GM18499 (cell line): ENCODE data around the gene KAZN.
"Not testable (repeated sequence)": the region's sequence is repeated elsewhere in the genome, so short reads cannot be mapped to it uniquely, and the experiment has no call there.

Experiments used
- ATAC-seq: cut with Tn5 transposase; IDR thresholded peaks from one replicate; pipeline ENCODE4 v1.9.1; 2021; ENCODE audit warnings: moderate number of reproducible peaks; ENCODE audit not compliant: insufficient read depth, unreplicated experiment

Gene KAZN

GRCh38 chr1:14957375-14958098, 359.1 kb downstream of the KAZN start:
- no peak for ATAC-seq

DNA sequence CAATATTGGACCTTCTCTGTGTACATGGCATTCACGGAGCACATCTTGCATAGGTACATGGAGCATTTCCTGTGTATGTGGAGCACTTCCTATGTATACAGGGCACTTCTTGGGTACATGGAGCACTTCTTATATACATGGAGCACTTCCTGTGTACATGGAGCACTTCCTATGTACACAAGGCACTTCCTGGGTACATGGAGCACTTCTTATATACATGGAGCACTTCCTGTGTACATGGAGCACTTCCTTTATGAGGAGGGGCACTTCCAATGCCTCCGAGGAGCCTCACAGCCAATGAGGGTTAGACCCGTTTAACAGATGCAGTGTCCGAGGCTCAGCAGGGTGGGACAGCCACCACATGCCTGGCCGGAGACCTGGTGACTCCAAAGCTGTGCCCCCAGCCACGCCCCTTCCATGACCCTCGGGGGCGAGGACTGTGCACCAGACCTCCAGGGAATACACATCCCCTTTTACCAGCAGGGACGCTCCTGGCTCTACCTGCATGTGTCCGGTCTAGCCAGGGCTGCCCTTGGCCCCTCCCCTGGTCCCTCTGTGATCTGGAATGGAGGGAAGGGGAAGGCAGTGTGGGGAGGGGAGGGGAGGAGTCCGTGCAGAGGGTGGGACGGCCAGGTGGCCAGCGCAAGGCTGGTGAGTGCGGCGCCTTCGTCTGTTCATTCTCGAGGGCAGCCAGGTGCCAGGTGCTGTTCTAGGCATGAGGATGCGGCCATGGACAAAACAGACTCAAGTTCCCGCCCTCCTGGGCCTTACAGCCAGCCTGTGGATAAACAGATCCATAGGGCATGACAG, 360.0 kb downstream of the KAZN start:
- ATAC-seq = no peak

- no peak for ATAC-seq
These were observed 360.7 kb downstream of the KAZN start for GRCh38 chr1:14959059-14959694.

DNA sequence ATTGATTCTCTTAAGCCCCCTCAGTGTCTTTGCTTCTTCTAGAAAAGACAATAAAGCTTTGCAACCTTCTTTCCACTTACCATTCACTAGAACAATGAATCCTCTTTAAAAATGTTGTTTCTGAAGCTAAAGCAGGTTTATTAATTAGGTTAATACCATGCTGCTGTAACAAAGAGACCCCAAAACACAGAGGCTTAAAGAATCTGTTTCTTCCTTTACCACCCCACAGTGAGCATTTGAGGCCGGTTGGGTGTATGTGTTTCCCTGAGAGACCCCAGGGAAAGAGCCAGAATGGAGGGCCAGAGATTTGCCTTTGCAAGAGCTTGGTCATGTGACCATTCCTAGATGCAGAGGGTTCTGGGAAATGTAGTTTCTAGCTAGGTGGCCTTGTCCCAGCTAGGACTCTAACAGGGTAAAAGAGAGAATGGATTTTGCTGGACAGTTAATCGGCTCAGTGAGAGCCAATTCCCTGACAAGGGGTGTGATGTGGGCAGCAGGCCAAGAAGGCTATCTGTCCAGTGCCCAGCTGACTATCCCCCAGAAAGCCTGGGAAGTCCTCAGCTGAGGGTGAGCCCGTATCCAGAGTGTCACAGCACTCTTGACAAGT, 363.3 kb downstream of the KAZN start:
- ATAC-seq = no peak

- no peak for ATAC-seq
These were observed 363.9 kb downstream of the KAZN start for GRCh38 chr1:14962407-14962806.

GRCh38 chr1:14963791-14964710, 365.6 kb downstream of the KAZN start:
- ATAC-seq = not testable (repeated sequence)

GRCh38 chr1:14964711-14965055, 366.2 kb downstream of the KAZN start:
- ATAC-seq = no peak

DNA sequence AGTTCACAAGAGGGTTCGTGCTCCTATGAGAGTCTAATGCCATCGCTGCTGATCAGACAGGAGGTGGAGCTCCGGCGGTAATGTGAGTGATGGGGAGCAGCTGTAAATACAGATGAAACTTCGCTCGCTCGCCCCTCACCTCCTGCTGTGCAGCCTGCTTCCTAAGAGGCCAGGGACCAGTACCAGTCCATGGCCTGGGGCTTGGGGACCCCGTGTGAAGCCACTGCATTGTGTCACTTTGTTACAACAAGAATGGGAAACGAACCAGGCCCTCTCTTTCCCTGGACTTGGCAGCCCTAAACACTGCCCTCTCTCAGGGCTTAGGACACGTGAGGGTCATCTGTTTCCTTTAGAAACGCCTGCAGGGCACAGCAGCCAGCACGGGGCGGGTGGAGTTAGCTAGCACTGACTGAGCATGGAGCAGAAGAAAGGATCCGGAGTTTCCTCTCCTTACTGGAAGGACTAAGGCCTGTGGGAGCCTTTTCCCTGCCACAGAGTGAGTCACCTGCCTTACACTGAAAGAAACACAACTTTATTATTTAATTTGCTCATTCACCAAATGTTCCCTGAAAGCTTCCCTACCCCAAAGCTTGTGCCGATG, 369.9 kb downstream of the KAZN start:
- no peak for ATAC-seq

DNA sequence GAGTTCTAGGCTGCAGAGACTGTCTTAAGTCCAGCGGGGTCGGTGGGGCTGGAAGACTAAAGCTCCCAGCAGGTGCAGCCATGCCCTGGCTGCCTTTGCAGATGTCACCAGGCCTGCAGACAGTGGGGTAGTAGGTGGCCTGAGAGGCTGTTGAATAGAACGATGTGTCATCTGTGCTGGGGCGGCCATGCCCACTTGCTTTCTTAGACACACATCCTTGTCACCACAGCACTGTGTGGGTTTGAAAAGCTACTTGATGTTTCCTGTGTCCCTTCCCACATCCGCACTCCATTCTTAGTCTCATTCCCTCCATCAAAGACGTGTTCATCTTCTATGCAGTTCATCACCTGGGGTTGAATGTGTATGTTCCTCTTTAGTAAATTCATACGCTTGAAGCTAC, 370.5 kb downstream of the KAZN start:
- no peak for ATAC-seq

- ATAC-seq = no peak
These were observed 371.8 kb downstream of the KAZN start for GRCh38 chr1:14970115-14970798.

- ATAC-seq = no peak
These were observed 372.3 kb downstream of the KAZN start for GRCh38 chr1:14970799-14971141.

GRCh38 chr1:14971221-14971620, 372.7 kb downstream of the KAZN start:
- no peak for ATAC-seq

DNA sequence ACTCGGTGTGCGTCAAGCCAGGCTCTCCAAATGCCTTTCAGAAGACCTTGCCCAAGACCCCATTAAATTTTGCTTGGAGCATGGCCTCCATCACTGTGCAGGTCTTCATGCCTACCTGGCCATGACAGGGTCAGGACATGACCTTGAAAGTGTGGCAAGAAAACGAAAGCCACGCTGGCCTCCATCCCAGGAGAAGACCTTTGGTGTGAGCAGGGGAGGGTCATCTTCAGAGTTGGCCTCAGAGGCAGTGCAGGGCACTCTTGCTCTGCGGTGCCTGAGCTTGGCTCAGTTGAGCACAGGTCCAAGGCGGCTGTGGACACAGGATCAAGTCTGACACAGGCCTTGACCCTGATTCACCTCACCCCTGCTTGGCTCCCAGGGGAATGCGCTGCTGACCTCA, 373.6 kb downstream of the KAZN start:
- no peak for ATAC-seq

GRCh38 chr1:14973773-14974172, 375.3 kb downstream of the KAZN start:
- no peak for ATAC-seq

DNA sequence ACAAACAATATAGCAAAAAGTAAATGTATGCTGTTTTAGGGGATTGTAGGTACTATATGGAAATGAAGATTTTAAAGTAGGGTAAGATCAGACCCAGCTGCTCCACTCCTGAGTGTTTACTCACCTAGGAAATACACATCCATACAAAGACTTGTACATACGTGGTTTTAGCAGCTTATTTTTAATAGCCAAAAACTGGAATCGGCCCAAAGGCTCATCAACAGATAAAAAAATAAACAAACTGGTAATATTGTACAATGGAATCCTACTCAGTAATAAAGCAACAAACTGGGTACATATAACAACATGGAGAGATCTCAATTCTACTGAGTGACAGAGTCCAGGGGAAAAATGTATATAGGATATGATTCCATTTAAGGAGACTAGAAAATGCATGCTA, 375.9 kb downstream of the KAZN start:
- no peak for ATAC-seq

DNA sequence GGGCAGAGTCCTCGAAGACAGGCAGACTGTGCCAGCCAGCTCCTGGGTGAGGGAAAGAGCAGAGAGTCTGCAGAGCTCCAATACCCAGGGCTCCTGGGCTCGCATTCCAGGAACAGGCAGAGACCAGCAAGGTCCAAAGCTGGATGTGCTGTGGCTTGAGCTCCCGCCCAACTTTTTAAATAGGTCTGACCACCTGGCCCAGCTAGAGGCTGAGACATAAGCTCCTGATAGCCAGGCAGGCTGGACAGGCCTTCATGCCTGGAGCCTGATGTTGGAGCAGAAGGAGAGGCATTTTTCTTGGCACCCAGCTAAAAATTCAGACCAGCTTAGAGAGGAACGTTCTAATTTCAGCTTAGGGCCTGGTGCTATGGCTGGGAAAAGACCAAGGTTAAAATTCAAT, 376.6 kb downstream of the KAZN start:
- ATAC-seq = no peak

DNA sequence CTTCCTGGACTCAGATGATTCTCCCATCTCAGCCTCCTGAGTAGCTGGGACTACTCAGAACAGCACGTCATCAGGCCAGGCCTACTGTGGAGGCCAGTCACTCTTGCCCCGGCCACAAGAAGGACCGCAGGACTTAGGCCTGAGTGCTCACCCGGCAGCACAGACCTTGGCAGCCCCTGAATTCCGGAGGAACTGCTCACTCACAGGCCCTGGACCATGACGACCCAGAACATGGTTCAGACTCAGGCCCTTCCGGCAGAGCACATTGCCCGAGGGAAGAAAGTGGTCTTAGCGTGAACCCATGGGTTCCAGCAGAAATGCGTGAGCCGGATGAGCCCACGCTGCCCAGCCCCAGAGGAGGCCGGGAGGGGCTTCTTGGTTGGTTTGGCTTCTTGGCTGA, 377.8 kb downstream of the KAZN start:
- no peak for ATAC-seq

- no peak for ATAC-seq
These were observed 378.9 kb downstream of the KAZN start for GRCh38 chr1:14977338-14977931.
